ENCODE measurements around the gene RSPH6A. TPM values are rescaled to one million over a fixed set of nuclear protein-coding genes. Genes with fewer than 3 reads are reported as not detected.
"Not testable (repeated sequence)": the region's sequence is repeated elsewhere in the genome, so short reads cannot be mapped to it uniquely, and the experiment has no call there.

The RSPH6A gene
- polyA plus RNA-seq, 4 donors = 0.01 to 0.07 TPM; not detected in 2

DNA sequence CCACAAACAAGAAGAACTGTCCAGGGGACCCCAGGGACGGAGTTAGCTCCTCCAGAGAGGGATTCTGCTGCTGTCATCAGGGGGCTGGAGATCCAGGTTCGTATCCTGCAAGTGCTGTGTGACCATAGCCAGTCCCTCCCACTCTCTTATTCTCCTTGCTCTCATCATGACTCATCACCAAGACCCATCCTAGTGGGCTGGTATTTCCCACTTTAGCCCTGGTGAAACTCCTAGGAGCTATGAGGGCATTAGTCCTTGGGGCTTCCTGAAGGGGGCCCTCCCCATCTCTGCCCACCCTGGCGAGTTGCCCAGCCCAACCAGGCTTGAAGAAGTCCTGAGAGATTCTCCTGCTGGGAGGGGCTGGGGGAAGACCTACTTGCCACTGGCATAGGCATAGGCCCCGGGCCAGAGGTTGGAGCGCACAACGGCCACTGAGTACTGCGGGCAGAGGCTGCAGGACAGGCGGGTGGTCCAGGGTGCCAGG lies 15.0 kb downstream of the RSPH6A start:
- WGBS, 3 donors = 77 to 82% (median 78%) methylated on average over 8 of the region's 8 CpGs

DNA sequence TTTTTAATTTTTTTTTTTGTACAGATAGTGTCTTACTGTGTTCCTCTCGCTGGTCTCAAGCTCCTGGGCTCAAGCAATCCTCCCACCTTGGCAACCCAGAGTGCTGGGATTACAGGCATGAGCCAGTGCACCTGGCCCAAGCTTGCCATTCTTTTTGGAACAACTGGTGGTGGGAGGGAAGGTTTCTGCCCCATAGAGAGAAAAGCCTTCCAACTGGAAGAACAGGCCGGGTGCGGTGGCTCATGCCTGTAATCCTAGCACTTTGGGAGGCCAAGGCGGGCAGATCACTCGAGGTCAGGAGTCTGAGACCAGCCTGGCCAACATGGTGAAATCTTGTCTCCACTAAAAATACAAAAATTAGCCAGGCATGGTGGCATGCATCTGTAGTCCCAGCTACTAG lies 15.6 kb downstream of the RSPH6A start:
- H3K4me3 ChIP-seq (ENCODE audit: low read depth in 1 of 3, low read length in 3 of 3); DNase-seq; H3K4me1 ChIP-seq (ENCODE audit: control insufficient read depth in 3 of 3, insufficient read depth in 2 of 3, low read depth in 1 of 3, low read length in 2 of 3); H3K27me3 ChIP-seq (ENCODE audit: control insufficient read depth in 3 of 3, insufficient read depth in 3 of 3, low read length in 3 of 3); H3K27ac ChIP-seq (ENCODE audit: low read depth in 1 of 3, low read length in 2 of 3); H3K9me3 ChIP-seq (ENCODE audit: control insufficient read depth in 2 of 2, insufficient read depth in 1 of 2, low read depth in 1 of 2, low read length in 1 of 2); H3K36me3 ChIP-seq (ENCODE audit: control insufficient read depth in 3 of 3, insufficient read depth in 2 of 3, low read depth in 1 of 3, low read length in 3 of 3); FAIRE-seq: not testable (repeated sequence)
- WGBS, 3 donors = 72 to 85% (median 76%) methylated on average over 5 of the region's 5 CpGs

More for the DNA sequence above, 15.0 kb downstream of the RSPH6A start:
- H3K4me3 ChIP-seq (ENCODE audit: low read depth in 1 of 3, low read length in 3 of 3) = no peak overlapping the region
- no peak for FAIRE-seq
- no peak for DNase-seq
- H3K36me3 ChIP-seq (ENCODE audit: control insufficient read depth in 3 of 3, insufficient read depth in 2 of 3, low read depth in 1 of 3, low read length in 3 of 3) = no peaks in the 10 kb centered on the region
- no peaks in the 10 kb centered on the region for H3K9me3 ChIP-seq (ENCODE audit: control insufficient read depth in 2 of 2, insufficient read depth in 1 of 2, low read depth in 1 of 2, low read length in 1 of 2)
- H3K4me1 ChIP-seq (ENCODE audit: control insufficient read depth in 3 of 3, insufficient read depth in 2 of 3, low read depth in 1 of 3, low read length in 2 of 3) = no peaks in the 10 kb centered on the region
- no peak overlapping the region for H3K27ac ChIP-seq (ENCODE audit: low read depth in 1 of 3, low read length in 2 of 3)
- peaks cover 0 to 3% (median 0%) of the 10 kb centered on the region in 3 donors for H3K27me3 ChIP-seq (ENCODE audit: control insufficient read depth in 3 of 3, insufficient read depth in 3 of 3, low read length in 3 of 3)

DNA sequence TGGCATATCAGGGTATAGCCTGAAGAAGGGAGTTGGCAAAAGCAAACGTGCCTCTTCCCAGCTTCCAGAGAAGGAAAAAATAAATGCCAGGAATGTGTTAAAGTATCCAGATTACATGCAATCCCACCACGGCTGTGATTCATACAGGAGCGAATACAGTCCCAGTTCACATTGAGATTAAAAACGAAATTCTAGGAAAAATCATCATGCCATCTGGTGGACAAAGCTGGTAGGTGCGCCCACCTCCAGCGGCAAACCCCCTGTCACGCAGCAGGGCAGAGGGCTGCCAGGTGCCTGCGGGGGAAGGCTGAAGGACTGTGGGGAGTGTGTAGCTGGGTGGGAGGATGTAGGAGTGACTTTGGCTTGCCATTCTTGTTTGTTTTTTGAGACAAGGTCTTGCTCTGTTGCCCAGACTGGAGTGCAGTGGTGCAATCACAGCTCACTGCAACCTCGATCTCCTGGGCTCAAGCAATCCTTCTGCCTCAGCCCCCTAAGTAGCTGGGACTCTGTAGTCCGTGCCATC lies 16.1 kb downstream of the RSPH6A start:
- Histone ChIP-seq H3K4me3 (ENCODE audit: low read depth in 1 of 3, low read length in 3 of 3) (no peak overlapping the region), H3K9me3 (ENCODE audit: control insufficient read depth in 2 of 2, insufficient read depth in 1 of 2, low read depth in 1 of 2, low read length in 1 of 2) (no peaks in the 10 kb centered on the region), H3K27ac (ENCODE audit: low read depth in 1 of 3, low read length in 2 of 3) (no peak overlapping the region), H3K36me3 (ENCODE audit: control insufficient read depth in 3 of 3, insufficient read depth in 2 of 3, low read depth in 1 of 3, low read length in 3 of 3) (no peaks in the 10 kb centered on the region), H3K4me1 (ENCODE audit: control insufficient read depth in 3 of 3, insufficient read depth in 2 of 3, low read depth in 1 of 3, low read length in 2 of 3) (no peaks in the 10 kb centered on the region), H3K27me3 (ENCODE audit: control insufficient read depth in 3 of 3, insufficient read depth in 3 of 3, low read length in 3 of 3) (peaks cover 0 to 3% (median 0%) of the 10 kb centered on the region in 3 donors)
- 4 to 8% (median 6%) methylated on average over 10 of the region's 10 CpGs for WGBS, 3 donors
- peak; percentile 54 to 75 for DNase-seq
- no peak for FAIRE-seq

DNA sequence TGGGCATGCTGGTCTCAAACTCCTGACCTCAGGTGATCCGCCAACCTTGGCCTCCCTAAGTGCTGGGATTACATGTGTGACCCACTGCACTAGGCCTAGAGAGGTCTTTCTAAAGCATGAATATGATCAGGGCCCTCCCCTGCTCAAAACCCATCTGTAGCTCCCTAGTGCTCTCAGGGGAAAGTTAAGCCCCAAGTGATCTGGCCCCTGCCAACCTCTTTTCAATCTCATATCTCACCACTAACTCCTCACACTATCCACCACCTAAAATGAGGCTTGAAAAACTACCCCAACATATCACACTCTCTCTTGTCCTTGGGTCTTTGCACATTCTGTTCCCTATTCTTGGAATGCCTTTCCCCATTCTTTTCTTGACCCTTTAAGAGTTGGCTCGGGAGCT lies 20.5 kb downstream of the RSPH6A start:
- H3K4me3 ChIP-seq (ENCODE audit: low read depth in 1 of 3, low read length in 3 of 3) = no peak overlapping the region
- no peaks in the 10 kb centered on the region for H3K9me3 ChIP-seq (ENCODE audit: control insufficient read depth in 2 of 2, insufficient read depth in 1 of 2, low read depth in 1 of 2, low read length in 1 of 2)
- no peak overlapping the region for H3K27ac ChIP-seq (ENCODE audit: low read depth in 1 of 3, low read length in 2 of 3)
- FAIRE-seq (no peak), DNase-seq (no peak)
- peaks cover 0 to 12% (median 0%) of the 10 kb centered on the region in 3 donors for H3K36me3 ChIP-seq (ENCODE audit: control insufficient read depth in 3 of 3, insufficient read depth in 2 of 3, low read depth in 1 of 3, low read length in 3 of 3)
- 70 to 77% (median 77%) methylated on average over 2 of the region's 2 CpGs for WGBS, 3 donors
- H3K27me3 ChIP-seq (ENCODE audit: control insufficient read depth in 3 of 3, insufficient read depth in 3 of 3, low read length in 3 of 3) = no peaks in the 10 kb centered on the region
- peaks cover 0 to 13% (median 6%) of the 10 kb centered on the region in 3 donors for H3K4me1 ChIP-seq (ENCODE audit: control insufficient read depth in 3 of 3, insufficient read depth in 2 of 3, low read depth in 1 of 3, low read length in 2 of 3)

DNA sequence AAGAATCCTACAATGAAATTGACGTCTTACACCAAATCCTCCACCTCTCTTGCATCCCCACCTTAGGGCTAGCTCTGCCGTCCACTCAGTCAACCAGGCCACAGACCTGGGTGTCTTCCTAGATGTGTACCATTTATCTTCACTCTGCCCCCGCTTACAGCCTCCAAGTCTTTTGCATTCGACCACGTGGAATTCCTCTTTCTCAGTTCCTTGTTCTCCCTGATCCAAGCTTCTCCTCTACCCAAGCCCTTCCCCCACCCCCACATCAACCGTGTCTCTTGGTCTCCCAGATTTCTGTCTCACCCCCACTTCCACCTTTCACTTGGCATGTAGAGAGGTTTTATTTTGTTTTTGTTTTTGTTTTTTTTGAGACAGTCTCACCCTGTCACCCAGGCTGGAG lies 21.2 kb downstream of the RSPH6A start:
- Histone ChIP-seq H3K36me3 (ENCODE audit: control insufficient read depth in 3 of 3, insufficient read depth in 2 of 3, low read depth in 1 of 3, low read length in 3 of 3) (peaks cover 0 to 19% (median 0%) of the 10 kb centered on the region in 3 donors), H3K27me3 (ENCODE audit: control insufficient read depth in 3 of 3, insufficient read depth in 3 of 3, low read length in 3 of 3) (no peaks in the 10 kb centered on the region), H3K27ac (ENCODE audit: low read depth in 1 of 3, low read length in 2 of 3) (no peak overlapping the region), H3K4me3 (ENCODE audit: low read depth in 1 of 3, low read length in 3 of 3) (no peak overlapping the region), H3K9me3 (ENCODE audit: control insufficient read depth in 2 of 2, insufficient read depth in 1 of 2, low read depth in 1 of 2, low read length in 1 of 2) (no peaks in the 10 kb centered on the region), H3K4me1 (ENCODE audit: control insufficient read depth in 3 of 3, insufficient read depth in 2 of 3, low read depth in 1 of 3, low read length in 2 of 3) (peaks cover 0 to 13% (median 6%) of the 10 kb centered on the region in 3 donors)
- DNase-seq = no peak
- 30 to 47% (median 42%) methylated on average over 6 of the region's 6 CpGs for WGBS, 3 donors
- no peak for FAIRE-seq

DNA sequence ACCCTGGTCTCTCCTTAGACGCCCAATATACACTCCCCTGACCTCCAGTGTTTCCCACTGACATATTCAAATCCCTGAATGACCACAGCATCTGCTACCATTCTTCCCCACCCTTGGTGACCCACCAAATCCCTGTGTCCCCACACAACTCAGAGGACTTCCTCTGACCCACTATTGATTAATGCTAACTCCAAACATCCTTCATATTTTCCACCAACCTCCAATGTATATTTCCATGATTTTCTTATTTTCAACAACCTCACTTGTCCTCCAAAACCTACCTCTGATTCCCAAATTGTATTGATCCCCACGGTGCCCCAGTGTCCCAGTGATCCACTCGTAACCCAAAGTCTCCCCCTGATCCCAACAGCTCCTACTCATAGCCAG lies 21.9 kb downstream of the RSPH6A start:
- no peak for FAIRE-seq
- DNase-seq = no peak
- Histone ChIP-seq H3K27ac (ENCODE audit: low read depth in 1 of 3, low read length in 2 of 3) (peak overlapping the region in 2 of 3 donors; percentile 19 to 62), H3K4me1 (ENCODE audit: control insufficient read depth in 3 of 3, insufficient read depth in 2 of 3, low read depth in 1 of 3, low read length in 2 of 3) (peaks cover 0 to 13% (median 6%) of the 10 kb centered on the region in 3 donors), H3K27me3 (ENCODE audit: control insufficient read depth in 3 of 3, insufficient read depth in 3 of 3, low read length in 3 of 3) (no peaks in the 10 kb centered on the region), H3K36me3 (ENCODE audit: control insufficient read depth in 3 of 3, insufficient read depth in 2 of 3, low read depth in 1 of 3, low read length in 3 of 3) (peaks cover 0 to 27% (median 0%) of the 10 kb centered on the region in 3 donors), H3K9me3 (ENCODE audit: control insufficient read depth in 2 of 2, insufficient read depth in 1 of 2, low read depth in 1 of 2, low read length in 1 of 2) (no peaks in the 10 kb centered on the region), H3K4me3 (ENCODE audit: low read depth in 1 of 3, low read length in 3 of 3) (no peak overlapping the region)
- 22 to 39% (median 36%) methylated on average over 3 of the region's 3 CpGs for WGBS, 3 donors

DNA sequence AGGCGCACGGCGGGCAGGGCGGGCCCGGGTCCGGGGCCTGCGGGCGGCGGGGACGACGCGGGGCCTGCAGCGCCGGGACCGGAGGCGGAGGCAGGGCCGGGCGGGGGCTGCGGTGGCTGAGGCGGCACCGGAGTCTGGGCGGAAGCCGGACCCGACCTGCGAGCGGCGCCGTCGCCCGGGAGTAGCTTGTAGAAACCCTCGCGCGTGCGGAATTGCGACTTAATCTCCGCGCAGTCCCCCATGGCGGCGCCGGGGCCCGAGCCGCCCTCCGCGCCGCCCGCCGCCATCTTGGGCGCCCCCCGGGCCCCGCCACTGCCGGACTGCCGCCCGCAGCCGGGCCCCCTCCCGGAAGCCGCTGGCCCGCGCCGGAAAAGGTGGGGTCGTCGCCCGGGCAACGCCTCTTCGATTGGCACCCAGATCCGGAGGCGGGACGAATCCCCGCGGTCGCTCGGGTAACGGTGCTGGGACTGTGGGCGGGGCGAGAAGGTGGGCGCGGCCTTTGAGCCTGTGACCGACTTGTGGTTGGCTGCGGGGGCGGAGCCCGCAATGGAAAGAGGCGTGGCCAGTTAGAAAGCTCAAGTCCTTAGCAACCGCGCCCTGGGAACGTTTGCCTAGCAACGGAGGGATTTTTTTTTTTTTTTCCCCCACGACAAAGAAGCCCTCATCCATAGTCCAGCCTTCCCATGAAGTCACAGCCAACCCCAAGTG lies 22.5 kb downstream of the RSPH6A start, which contains the start of gene DMWD:
TSS of gene DMWD (minus strand) at position 376 of the 708 bp plus-strand sequence. CDS start at position 287, 89 bp downstream.
- peak within 1 kb of the TSS in 2 of 3 donors; percentile 19 to 62 for H3K27ac ChIP-seq (ENCODE audit: low read depth in 1 of 3, low read length in 2 of 3)
- peak within 1 kb of the TSS; percentile 55 to 89 (median 88) for H3K4me3 ChIP-seq (ENCODE audit: low read depth in 1 of 3, low read length in 3 of 3)
- no peak for FAIRE-seq
- peak; percentile 99 to 100 for DNase-seq
- peaks cover 0 to 13% (median 6%) of the 10 kb centered on the region in 3 donors for H3K4me1 ChIP-seq (ENCODE audit: control insufficient read depth in 3 of 3, insufficient read depth in 2 of 3, low read depth in 1 of 3, low read length in 2 of 3)
- WGBS, 3 donors = 0 to 1% (median 1%) methylated on average over 47 to 86 of the region's 86 CpGs
- H3K36me3 ChIP-seq (ENCODE audit: control insufficient read depth in 3 of 3, insufficient read depth in 2 of 3, low read depth in 1 of 3, low read length in 3 of 3) = peaks cover 0 to 31% (median 0%) of the 10 kb centered on the region in 3 donors
- no peaks in the 10 kb centered on the region for H3K9me3 ChIP-seq (ENCODE audit: control insufficient read depth in 2 of 2, insufficient read depth in 1 of 2, low read depth in 1 of 2, low read length in 1 of 2)
- H3K27me3 ChIP-seq (ENCODE audit: control insufficient read depth in 3 of 3, insufficient read depth in 3 of 3, low read length in 3 of 3) = no peaks in the 10 kb centered on the region

DNA sequence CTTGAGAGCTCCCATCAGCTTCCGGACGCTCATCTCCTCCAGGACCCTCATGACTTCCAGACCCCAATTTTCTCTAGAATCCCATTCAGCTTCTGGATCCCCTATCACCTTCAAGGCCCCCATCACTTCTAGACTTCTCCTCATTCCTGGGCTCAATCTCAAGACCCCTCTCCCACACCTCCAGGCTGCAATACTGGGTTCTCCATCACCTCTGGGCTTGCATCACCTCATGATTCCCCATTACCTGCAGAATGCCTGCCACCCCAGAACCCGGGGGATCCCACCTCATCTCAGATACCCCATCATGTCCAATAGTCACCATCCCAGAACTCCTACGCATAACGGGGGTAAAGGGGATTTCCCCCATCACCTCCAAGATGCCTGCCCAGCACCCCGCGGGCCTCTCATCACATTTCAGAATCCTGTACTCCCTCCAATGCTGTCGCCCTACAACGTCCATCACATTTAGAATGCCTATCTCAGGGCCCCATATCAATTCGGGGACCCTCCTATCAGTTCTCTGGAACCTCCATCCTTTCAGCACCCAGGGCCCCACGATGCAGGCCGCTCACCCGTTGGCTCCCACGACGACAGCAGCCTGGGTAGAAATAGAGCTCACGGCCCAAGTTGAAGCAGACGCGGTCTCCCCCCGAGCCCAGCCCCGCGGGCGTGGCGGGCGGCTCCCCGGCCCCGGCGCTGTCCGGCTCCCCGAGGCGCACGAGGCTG lies 23.2 kb downstream of the RSPH6A start:
- H3K27me3 ChIP-seq (ENCODE audit: control insufficient read depth in 3 of 3, insufficient read depth in 3 of 3, low read length in 3 of 3) = no peaks in the 10 kb centered on the region
- H3K9me3 ChIP-seq (ENCODE audit: control insufficient read depth in 2 of 2, insufficient read depth in 1 of 2, low read depth in 1 of 2, low read length in 1 of 2) = no peaks in the 10 kb centered on the region
- 7 to 18% (median 10%) methylated on average over 16 to 31 of the region's 31 CpGs for WGBS, 3 donors
- H3K4me3 ChIP-seq (ENCODE audit: low read depth in 1 of 3, low read length in 3 of 3) = peak overlapping the region; percentile 55 to 89 (median 88)
- H3K4me1 ChIP-seq (ENCODE audit: control insufficient read depth in 3 of 3, insufficient read depth in 2 of 3, low read depth in 1 of 3, low read length in 2 of 3) = peaks cover 0 to 13% (median 6%) of the 10 kb centered on the region in 3 donors
- H3K27ac ChIP-seq (ENCODE audit: low read depth in 1 of 3, low read length in 2 of 3) = peak overlapping the region in 1 of 3 donors; percentile 57
- H3K36me3 ChIP-seq (ENCODE audit: control insufficient read depth in 3 of 3, insufficient read depth in 2 of 3, low read depth in 1 of 3, low read length in 3 of 3) = peaks cover 0 to 39% (median 0%) of the 10 kb centered on the region in 3 donors
- FAIRE-seq (no peak), DNase-seq (no peak)
